Neural progenitor cell (in vitro differentiated cells): Measurements from ENCODE around the gene SRRM4. TPM values are rescaled to one million over a fixed set of nuclear protein-coding genes. Genes with fewer than 3 reads are reported as not detected.
A peak's percentile ranks its signal among the peaks of the same experiment; 100 is the strongest.
"Not testable (repeated sequence)": the region's sequence is repeated elsewhere in the genome, so short reads cannot be mapped to it uniquely, and the experiment has no call there.

Source experiments
- DNase-seq: peaks from one replicate; pipeline ENCODE4 v3.0.0-alpha.2; 2016; ENCODE audit warnings: low spot score
- H2AFZ ChIP-seq: fragments of 200-600 bp; sonication (generic); replicated peaks from 2 replicates; pipeline ENCODE4 v1.6.1; 2016; ENCODE audit warnings: antibody characterized with exemption
- H3F3A ChIP-seq: fragments of 200-600 bp; sonication (generic); 2 replicates; pipeline ENCODE4 v1.6.1; 2016; ENCODE audit warnings: antibody characterized with exemption, low read depth
- H3K27ac ChIP-seq: fragments of 200-600 bp; sonication (generic); 2 replicates; pipeline ENCODE4 v1.5.1; 2016; ENCODE audit warnings: mild to moderate bottlenecking
- H3K27me3 ChIP-seq: fragments of 200-600 bp; sonication (generic); 2 replicates; pipeline ENCODE4 v1.6.1; 2016; ENCODE audit warnings: mild to moderate bottlenecking, moderate library complexity
- H3K36me3 ChIP-seq: fragments of 200-600 bp; sonication (generic); 2 replicates; pipeline ENCODE4 v1.5.1; 2016
- H3K4me1 ChIP-seq: fragments of 200-600 bp; sonication (generic); 2 replicates; pipeline ENCODE4 v1.6.1; 2016; ENCODE audit warnings: mixed run types
- H3K4me2 ChIP-seq: fragments of 200-600 bp; sonication (generic); 2 replicates; pipeline ENCODE4 v1.6.1; 2016
- H3K4me3 ChIP-seq: fragments of 200-600 bp; sonication (generic); 2 replicates; pipeline ENCODE4 v1.5.1; 2016
- H3K79me2 ChIP-seq: fragments of 200-600 bp; sonication (generic); 2 replicates; pipeline ENCODE4 v1.6.1; 2016; ENCODE audit warnings: low read depth
- H3K9ac ChIP-seq: fragments of 200-600 bp; sonication (generic); 2 replicates; pipeline ENCODE4 v1.6.1; 2016
- H3K9me3 ChIP-seq: fragments of 200-600 bp; sonication (generic); 2 replicates; pipeline ENCODE4 v1.5.1; 2016; ENCODE audit warnings: low read depth
- H4K20me1 ChIP-seq: fragments of 200-600 bp; sonication (generic); 2 replicates; pipeline ENCODE4 v1.6.1; 2016; ENCODE audit warnings: low read depth
- H3K27ac Mint-ChIP-seq: 3 replicates; pipeline ENCODE4 v1.8.0; 2021; ENCODE audit warnings: mixed read lengths
- H3K27me3 Mint-ChIP-seq: 2 replicates; pipeline ENCODE4 v1.8.0; 2022; ENCODE audit warnings: low read depth, mild to moderate bottlenecking, inconsistent platforms, moderate library complexity, mixed read lengths; ENCODE audit not compliant: insufficient read depth
- H3K36me3 Mint-ChIP-seq: 3 replicates; pipeline ENCODE4 v1.8.0; 2021; ENCODE audit warnings: mixed read lengths
- H3K4me1 Mint-ChIP-seq: 3 replicates; pipeline ENCODE4 v1.8.0; 2021; ENCODE audit warnings: mixed read lengths
- H3K4me3 Mint-ChIP-seq: 3 replicates; pipeline ENCODE4 v1.8.0; 2021; ENCODE audit warnings: mild to moderate bottlenecking, moderate library complexity, mixed read lengths
- H3K9me3 Mint-ChIP-seq: 3 replicates; pipeline ENCODE4 v1.8.0; 2020; ENCODE audit warnings: mixed read lengths
- EZH2 ChIP-seq: fragments of 200-600 bp; sonication (generic); IDR thresholded peaks from 2 replicates; pipeline ENCODE4 v1.6.1; 2017; ENCODE audit warnings: antibody characterized with exemption, mild to moderate bottlenecking, moderate library complexity
- EZH2phosphoT487 ChIP-seq: fragments of 200-600 bp; sonication (generic); IDR thresholded peaks from 2 replicates; pipeline ENCODE4 v1.6.1; 2017; ENCODE audit warnings: antibody characterized with exemption
- total RNA-seq: library from RNA; depleted of rRNA; stranded (reverse); fragments of >200 nt; gene quantifications from 2 replicates; pipeline ENCODE4 v1.2.3, GENCODE V29; 2015; ENCODE audit warnings: low replicate concordance
- TF ChIP-seq, protein P1 (sequence below): fragments of 200-600 bp; sonication (generic); IDR thresholded peaks from 2 replicates; pipeline ENCODE4 v1.5.1; 2017; ENCODE audit warnings: antibody characterized with exemption, mild to moderate bottlenecking

The SRRM4 gene
- total RNA-seq, 1 donor from 2014 or later, result 0.07 TPM

DNA sequence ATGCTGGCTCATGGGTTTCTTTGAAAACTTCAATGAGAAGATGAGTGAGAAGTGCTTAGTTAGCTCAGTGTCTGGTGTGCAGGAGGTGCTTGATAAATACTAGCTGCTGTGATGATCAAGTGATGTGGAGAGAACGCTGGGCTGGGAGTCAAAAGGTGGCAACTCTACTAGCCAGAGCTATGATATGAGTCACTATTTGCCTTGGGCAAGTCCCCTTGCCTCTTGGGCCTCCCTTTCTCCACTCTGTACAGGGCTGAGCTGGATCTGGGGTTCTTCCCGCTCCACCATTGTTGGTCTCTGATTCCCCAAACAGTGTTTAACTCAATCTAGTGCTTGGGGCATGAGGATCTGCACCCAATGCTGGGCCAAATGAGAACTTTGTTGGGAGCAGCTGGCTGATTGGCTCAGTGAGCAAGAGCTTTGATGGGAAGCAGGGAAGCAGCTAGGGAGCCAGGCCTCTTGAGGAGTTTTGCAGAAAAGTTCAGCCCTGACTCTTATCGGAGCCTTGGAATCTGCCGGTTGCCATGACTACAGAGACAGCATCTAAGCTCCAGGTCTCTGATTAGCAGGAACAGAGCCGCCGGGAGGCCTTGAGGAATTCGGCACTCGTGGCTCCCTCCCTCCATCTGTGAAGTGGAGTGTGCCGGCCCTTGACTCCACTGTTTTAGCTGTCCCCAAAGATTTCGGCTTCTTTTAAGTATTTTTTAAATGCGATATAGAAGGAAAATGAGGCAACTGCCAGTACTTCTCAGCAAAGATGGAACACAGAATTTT lies 115.3 kb downstream of the SRRM4 start:
- Histone ChIP-seq H3K4me1 (peaks cover 15% of the 10 kb centered on the region), H3F3A (peaks cover 9% of the 10 kb centered on the region), H3K9ac (no peak overlapping the region), H3K4me2 (peak overlapping the region; percentile 50), H2AFZ (peak overlapping the region; percentile 70), H4K20me1 (no peaks in the 10 kb centered on the region), H3K27ac (no peak overlapping the region), H3K9me3 (no peaks in the 10 kb centered on the region), H3K4me3 (no peak overlapping the region), H3K79me2 (no peaks in the 10 kb centered on the region), H3K27me3 (no peaks in the 10 kb centered on the region), H3K36me3 (no peaks in the 10 kb centered on the region)
- peaks cover 2% of the 10 kb centered on the region for H3K36me3 Mint-ChIP-seq
- H3K9me3 Mint-ChIP-seq, result peaks cover 8% of the 10 kb centered on the region
- TF ChIP-seq EZH2, result no peak
- TF ChIP-seq, protein P1, sequence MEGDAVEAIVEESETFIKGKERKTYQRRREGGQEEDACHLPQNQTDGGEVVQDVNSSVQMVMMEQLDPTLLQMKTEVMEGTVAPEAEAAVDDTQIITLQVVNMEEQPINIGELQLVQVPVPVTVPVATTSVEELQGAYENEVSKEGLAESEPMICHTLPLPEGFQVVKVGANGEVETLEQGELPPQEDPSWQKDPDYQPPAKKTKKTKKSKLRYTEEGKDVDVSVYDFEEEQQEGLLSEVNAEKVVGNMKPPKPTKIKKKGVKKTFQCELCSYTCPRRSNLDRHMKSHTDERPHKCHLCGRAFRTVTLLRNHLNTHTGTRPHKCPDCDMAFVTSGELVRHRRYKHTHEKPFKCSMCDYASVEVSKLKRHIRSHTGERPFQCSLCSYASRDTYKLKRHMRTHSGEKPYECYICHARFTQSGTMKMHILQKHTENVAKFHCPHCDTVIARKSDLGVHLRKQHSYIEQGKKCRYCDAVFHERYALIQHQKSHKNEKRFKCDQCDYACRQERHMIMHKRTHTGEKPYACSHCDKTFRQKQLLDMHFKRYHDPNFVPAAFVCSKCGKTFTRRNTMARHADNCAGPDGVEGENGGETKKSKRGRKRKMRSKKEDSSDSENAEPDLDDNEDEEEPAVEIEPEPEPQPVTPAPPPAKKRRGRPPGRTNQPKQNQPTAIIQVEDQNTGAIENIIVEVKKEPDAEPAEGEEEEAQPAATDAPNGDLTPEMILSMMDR, result no peak
- no peak for TF ChIP-seq EZH2phosphoT487
- peak overlapping the region; percentile 52 for H3K27ac Mint-ChIP-seq
- H3K27me3 Mint-ChIP-seq, result peaks cover 23% of the 10 kb centered on the region
- DNase-seq, result peak; percentile 92
- H3K4me3 Mint-ChIP-seq, result no peak overlapping the region
- H3K4me1 Mint-ChIP-seq, result peaks cover 37% of the 10 kb centered on the region

DNA sequence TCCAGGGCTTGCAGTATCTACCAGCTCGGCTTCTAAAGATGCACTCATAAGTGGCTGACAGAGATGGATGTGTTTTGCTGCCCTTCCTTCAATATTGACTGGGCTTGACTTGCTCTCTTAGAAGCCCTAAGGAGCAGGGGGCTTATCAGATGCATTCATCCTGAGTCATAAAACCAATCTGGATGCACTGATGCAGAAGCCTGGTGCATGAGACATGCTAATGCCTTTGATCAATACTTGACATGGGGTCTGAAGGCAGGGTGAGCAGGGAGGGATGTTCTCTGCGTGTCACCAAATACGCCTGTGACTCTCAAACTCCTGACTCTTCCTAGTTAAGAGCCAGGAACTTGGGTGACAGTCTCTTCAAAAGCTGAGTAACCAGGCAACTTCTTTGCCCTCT lies 119.6 kb downstream of the SRRM4 start:
- no peak overlapping the region for H3K9ac ChIP-seq
- TF ChIP-seq EZH2 (no peak), EZH2phosphoT487 (no peak)
- TF ChIP-seq, protein P1, result no peak

DNA sequence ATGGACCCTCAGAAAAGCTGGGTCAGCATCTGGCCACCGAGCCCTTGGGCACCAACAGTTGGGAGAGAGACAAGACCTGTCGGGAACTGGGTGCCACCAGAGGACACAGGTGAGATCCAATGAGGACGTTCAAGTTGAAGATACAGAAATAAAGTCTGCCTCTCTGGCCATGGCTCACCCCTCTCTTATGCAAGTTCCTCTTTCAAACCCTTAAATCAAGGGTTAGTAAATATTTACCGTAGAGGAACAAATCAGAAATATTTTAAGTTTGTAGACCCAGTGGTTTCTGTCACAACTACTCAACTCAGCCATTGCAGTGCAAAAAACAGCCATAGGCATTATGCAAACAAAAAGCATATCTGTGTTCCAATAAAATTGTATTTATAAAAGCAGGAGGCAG lies 120.9 kb downstream of the SRRM4 start:
- Histone ChIP-seq H3K36me3 (no peaks in the 10 kb centered on the region), H3K27ac (no peak overlapping the region), H3K9me3 (no peaks in the 10 kb centered on the region), H3K79me2 (no peaks in the 10 kb centered on the region), H4K20me1 (no peaks in the 10 kb centered on the region), H3K4me2 (no peak overlapping the region), H3K4me1 (peaks cover under 1% of the 10 kb centered on the region), H3K9ac (no peak overlapping the region), H3F3A (no peaks in the 10 kb centered on the region), H2AFZ (no peak overlapping the region), H3K27me3 (no peaks in the 10 kb centered on the region), H3K4me3 (no peak overlapping the region)
- Mint-ChIP-seq H3K9me3 (peaks cover 15% of the 10 kb centered on the region), H3K36me3 (no peaks in the 10 kb centered on the region), H3K27ac (no peak overlapping the region), H3K4me1 (peaks cover 13% of the 10 kb centered on the region), H3K4me3 (no peak overlapping the region), H3K27me3 (peaks cover 11% of the 10 kb centered on the region)
- no peak for DNase-seq
- no peak for TF ChIP-seq EZH2phosphoT487

More for the DNA sequence above, 119.6 kb downstream of the SRRM4 start:
- Histone ChIP-seq H2AFZ (no peak overlapping the region), H3K36me3 (no peaks in the 10 kb centered on the region), H4K20me1 (no peaks in the 10 kb centered on the region), H3F3A (peaks cover 9% of the 10 kb centered on the region), H3K4me3 (no peak overlapping the region), H3K4me2 (no peak overlapping the region), H3K27ac (no peak overlapping the region), H3K79me2 (no peaks in the 10 kb centered on the region), H3K27me3 (no peaks in the 10 kb centered on the region), H3K9me3 (no peaks in the 10 kb centered on the region), H3K4me1 (peaks cover 12% of the 10 kb centered on the region)
- peaks cover 25% of the 10 kb centered on the region for H3K4me1 Mint-ChIP-seq
- H3K27ac Mint-ChIP-seq, result no peak overlapping the region
- peaks cover 10% of the 10 kb centered on the region for H3K9me3 Mint-ChIP-seq
- DNase-seq, result no peak
- peaks cover 16% of the 10 kb centered on the region for H3K27me3 Mint-ChIP-seq
- peaks cover 2% of the 10 kb centered on the region for H3K36me3 Mint-ChIP-seq
- H3K4me3 Mint-ChIP-seq, result no peak overlapping the region

DNA sequence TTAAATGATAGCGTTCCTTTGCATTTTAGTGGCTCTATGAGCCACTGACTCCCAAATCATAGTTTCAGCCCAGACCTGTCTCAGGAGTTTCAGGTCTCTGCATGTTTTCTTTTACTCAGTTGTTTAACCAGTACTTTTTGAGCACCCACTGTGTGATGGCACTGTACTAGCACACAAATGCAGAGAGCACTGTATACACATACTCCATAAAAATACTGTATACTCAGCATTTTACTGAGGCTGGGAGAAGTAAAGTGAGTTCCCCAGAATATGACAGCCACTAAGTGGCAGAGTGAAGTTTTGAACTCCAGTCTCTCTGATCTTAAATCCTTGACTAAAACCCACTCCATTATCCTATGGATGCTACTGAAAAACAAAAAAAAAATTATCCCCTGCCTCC lies 121.4 kb downstream of the SRRM4 start:
- Histone ChIP-seq H3K79me2 (no peaks in the 10 kb centered on the region), H3F3A (no peaks in the 10 kb centered on the region), H3K9me3 (no peaks in the 10 kb centered on the region), H3K27ac (no peak overlapping the region), H3K4me3 (no peak overlapping the region), H3K4me1 (no peaks in the 10 kb centered on the region), H2AFZ (no peak overlapping the region), H3K36me3 (no peaks in the 10 kb centered on the region), H4K20me1 (no peaks in the 10 kb centered on the region), H3K9ac (no peak overlapping the region), H3K4me2 (no peak overlapping the region), H3K27me3 (no peaks in the 10 kb centered on the region)
- peaks cover 9% of the 10 kb centered on the region for H3K4me1 Mint-ChIP-seq
- no peaks in the 10 kb centered on the region for H3K36me3 Mint-ChIP-seq
- TF ChIP-seq EZH2phosphoT487, result no peak
- TF ChIP-seq, protein P1, result no peak
- no peak for TF ChIP-seq EZH2
- DNase-seq, result no peak
- H3K27ac Mint-ChIP-seq, result no peak overlapping the region
- peaks cover 15% of the 10 kb centered on the region for H3K9me3 Mint-ChIP-seq
- H3K4me3 Mint-ChIP-seq, result no peak overlapping the region
- H3K27me3 Mint-ChIP-seq, result peaks cover 11% of the 10 kb centered on the region

DNA sequence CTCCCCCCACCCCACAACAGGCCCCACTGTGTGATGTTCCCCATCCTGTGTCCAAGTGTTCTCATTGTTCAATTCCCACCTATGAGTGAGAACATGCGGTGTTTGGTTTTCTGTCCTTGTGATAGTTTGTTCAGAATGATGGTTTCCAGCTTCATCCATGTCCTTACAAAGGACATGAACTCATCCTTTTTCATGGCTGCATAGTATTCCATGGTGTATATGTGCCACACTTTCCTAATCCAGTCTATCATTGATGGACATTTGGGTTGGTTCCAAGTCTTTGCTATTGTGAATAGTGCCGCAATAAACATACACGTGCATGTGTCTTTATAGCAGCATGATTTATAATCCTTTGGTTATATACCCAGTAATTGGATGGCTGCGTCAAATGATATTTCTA lies 123.6 kb downstream of the SRRM4 start:
- H3K36me3 Mint-ChIP-seq, H2AFZ ChIP-seq, H3K9ac ChIP-seq, H3K27ac Mint-ChIP-seq, H3K4me2 ChIP-seq, H4K20me1 ChIP-seq, H3K27me3 ChIP-seq, H3K4me1 ChIP-seq, H3K9me3 ChIP-seq, H3K79me2 ChIP-seq, H3F3A ChIP-seq, H3K27me3 Mint-ChIP-seq, H3K4me3 ChIP-seq, DNase-seq, H3K4me3 Mint-ChIP-seq, H3K36me3 ChIP-seq, H3K27ac ChIP-seq, H3K4me1 Mint-ChIP-seq: not testable (repeated sequence)
- H3K9me3 Mint-ChIP-seq, result peaks cover 11% of the 10 kb centered on the region
